GM12878 (cell line): ENCODE data around the gene KCNN1.

Experiments
- ESRRA ChIP-seq: IDR thresholded peaks from 2 replicates; pipeline ENCODE4 v1.6.1; 2012; ENCODE audit warnings: mild to moderate bottlenecking, low read length, improper control_type of control experiment
- FOXK2 ChIP-seq: fragments of 450-650 bp; IDR thresholded peaks from 2 replicates; pipeline ENCODE4 v1.6.1; 2017; ENCODE audit warnings: mild to moderate bottlenecking, moderate library complexity
- MYC ChIP-seq: IDR thresholded peaks from 2 replicates; pipeline ENCODE4 v1.6.1; 2011; ENCODE audit warnings: mild to moderate bottlenecking, low read length, moderate library complexity, inconsistent platforms; ENCODE audit not compliant: insufficient read depth, insufficient replicate concordance, insufficient read length, severe bottlenecking
- NFIC ChIP-seq: IDR thresholded peaks from 2 replicates; pipeline ENCODE4 v1.6.1; 2012; ENCODE audit warnings: low read depth, mild to moderate bottlenecking, inconsistent platforms, low read length, moderate library complexity
- STAT1 ChIP-seq: fragments of 450-650 bp; conservative IDR thresholded peaks from 2 replicates; pipeline ENCODE4 v1.6.1; 2014; ENCODE audit warnings: antibody characterized with exemption, mild to moderate bottlenecking
- TCF12 ChIP-seq: IDR thresholded peaks from 2 replicates; pipeline ENCODE4 v1.6.1; 2011; ENCODE audit warnings: low read depth, mild to moderate bottlenecking, low read length
- TF ChIP-seq, protein P1 (sequence below), 3 experiments: IDR thresholded peaks in 2 of 3; conservative IDR thresholded peaks in 1 of 3; 2 replicates each; pipeline ENCODE4 v1.5.1; 2011; ENCODE audit warnings: low read depth in 3 of 3, low read length in 3 of 3, mild to moderate bottlenecking in 3 of 3, control low read depth in 2 of 3, moderate library complexity in 2 of 3, inconsistent platforms in 1 of 3, mixed read lengths in 1 of 3; ENCODE audit not compliant: control insufficient read depth in 2 of 3, insufficient read depth in 1 of 3; ENCODE audit errors: extremely low read depth in 1 of 3
- TF ChIP-seq, protein P2 (sequence below): IDR thresholded peaks from 2 replicates; pipeline ENCODE4 v1.6.1; 2012; ENCODE audit warnings: mild to moderate bottlenecking, low read depth, low read length

DNA sequence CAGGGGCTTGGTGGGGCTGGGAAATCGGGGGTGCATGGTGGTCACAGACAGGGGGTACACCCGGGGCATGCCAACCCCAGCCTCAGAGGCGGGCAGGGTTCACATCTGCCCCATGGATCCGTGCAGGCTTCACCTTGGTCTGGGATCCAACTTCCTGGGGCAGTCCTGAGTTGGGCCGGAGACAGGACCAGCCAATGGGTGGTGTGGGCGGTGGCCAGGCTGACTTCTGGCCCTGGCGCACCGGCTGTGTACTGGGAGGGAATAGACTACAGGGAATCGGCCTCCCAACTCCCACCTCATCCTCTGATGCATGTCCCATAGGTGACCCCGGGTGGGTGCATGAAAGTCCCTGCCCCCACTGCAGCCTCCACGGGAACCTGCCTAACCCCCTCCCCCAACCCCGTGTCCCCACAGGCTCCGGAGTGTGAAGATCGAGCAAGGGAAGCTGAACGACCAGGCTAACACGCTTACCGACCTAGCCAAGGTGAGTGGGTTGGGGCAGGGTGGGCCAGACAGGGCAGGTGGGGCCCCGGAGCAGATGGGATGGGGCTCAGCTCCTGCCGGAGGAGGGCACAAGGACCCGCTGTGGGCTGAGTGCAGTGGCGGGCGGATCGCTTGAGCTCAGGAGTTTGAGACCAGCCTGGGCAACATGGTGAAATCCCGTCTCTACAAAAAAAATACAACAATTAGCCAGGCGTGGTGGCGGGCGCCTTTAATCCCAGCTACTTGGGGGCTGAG lies 26.3 kb downstream of the KCNN1 start:
- TF ChIP-seq TCF12, result no peak
- TF ChIP-seq FOXK2, result no peak
- TF ChIP-seq ESRRA, result no peak
- TF ChIP-seq NFIC, result no peak
- TF ChIP-seq, protein P1, sequence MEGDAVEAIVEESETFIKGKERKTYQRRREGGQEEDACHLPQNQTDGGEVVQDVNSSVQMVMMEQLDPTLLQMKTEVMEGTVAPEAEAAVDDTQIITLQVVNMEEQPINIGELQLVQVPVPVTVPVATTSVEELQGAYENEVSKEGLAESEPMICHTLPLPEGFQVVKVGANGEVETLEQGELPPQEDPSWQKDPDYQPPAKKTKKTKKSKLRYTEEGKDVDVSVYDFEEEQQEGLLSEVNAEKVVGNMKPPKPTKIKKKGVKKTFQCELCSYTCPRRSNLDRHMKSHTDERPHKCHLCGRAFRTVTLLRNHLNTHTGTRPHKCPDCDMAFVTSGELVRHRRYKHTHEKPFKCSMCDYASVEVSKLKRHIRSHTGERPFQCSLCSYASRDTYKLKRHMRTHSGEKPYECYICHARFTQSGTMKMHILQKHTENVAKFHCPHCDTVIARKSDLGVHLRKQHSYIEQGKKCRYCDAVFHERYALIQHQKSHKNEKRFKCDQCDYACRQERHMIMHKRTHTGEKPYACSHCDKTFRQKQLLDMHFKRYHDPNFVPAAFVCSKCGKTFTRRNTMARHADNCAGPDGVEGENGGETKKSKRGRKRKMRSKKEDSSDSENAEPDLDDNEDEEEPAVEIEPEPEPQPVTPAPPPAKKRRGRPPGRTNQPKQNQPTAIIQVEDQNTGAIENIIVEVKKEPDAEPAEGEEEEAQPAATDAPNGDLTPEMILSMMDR (IDR thresholded peaks at IDR 0.05 in 2 of 3, conservative IDR thresholded peaks at IDR 0.05 in 1 of 3; ENCODE audit: control insufficient read depth in 2 of 3, extremely low read depth in 1 of 3, insufficient read depth in 1 of 3, low read depth in 3 of 3, low read length in 3 of 3), result no peak
- no peak for TF ChIP-seq MYC
- TF ChIP-seq STAT1, result no peak
- TF ChIP-seq, protein P2, sequence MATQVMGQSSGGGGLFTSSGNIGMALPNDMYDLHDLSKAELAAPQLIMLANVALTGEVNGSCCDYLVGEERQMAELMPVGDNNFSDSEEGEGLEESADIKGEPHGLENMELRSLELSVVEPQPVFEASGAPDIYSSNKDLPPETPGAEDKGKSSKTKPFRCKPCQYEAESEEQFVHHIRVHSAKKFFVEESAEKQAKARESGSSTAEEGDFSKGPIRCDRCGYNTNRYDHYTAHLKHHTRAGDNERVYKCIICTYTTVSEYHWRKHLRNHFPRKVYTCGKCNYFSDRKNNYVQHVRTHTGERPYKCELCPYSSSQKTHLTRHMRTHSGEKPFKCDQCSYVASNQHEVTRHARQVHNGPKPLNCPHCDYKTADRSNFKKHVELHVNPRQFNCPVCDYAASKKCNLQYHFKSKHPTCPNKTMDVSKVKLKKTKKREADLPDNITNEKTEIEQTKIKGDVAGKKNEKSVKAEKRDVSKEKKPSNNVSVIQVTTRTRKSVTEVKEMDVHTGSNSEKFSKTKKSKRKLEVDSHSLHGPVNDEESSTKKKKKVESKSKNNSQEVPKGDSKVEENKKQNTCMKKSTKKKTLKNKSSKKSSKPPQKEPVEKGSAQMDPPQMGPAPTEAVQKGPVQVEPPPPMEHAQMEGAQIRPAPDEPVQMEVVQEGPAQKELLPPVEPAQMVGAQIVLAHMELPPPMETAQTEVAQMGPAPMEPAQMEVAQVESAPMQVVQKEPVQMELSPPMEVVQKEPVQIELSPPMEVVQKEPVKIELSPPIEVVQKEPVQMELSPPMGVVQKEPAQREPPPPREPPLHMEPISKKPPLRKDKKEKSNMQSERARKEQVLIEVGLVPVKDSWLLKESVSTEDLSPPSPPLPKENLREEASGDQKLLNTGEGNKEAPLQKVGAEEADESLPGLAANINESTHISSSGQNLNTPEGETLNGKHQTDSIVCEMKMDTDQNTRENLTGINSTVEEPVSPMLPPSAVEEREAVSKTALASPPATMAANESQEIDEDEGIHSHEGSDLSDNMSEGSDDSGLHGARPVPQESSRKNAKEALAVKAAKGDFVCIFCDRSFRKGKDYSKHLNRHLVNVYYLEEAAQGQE, result no peak
